Uterus (tissue), 2 donors: ENCODE data around the gene GPR68.

Source experiments
- POLR2A ChIP-seq, 2 donors: fragments of 450-650 bp; IDR thresholded peaks; one replicate each; pipeline ENCODE4 v1.6.1; 2016; ENCODE audit warnings: antibody characterized with exemption in 2 of 2, mild to moderate bottlenecking in 1 of 2, moderate library complexity in 1 of 2
- TF ChIP-seq, protein P1 (sequence below), 4 experiments: fragments of 200-600 bp in 2 of 4; fragments of 450-650 bp in 2 of 4; sonication (generic) in 2 of 4; IDR thresholded peaks; one replicate each; pipeline ENCODE4 v1.5.1; 2016 to 2019; ENCODE audit warnings: antibody characterized with exemption in 4 of 4, mild to moderate bottlenecking in 2 of 4, moderate library complexity in 1 of 4

DNA sequence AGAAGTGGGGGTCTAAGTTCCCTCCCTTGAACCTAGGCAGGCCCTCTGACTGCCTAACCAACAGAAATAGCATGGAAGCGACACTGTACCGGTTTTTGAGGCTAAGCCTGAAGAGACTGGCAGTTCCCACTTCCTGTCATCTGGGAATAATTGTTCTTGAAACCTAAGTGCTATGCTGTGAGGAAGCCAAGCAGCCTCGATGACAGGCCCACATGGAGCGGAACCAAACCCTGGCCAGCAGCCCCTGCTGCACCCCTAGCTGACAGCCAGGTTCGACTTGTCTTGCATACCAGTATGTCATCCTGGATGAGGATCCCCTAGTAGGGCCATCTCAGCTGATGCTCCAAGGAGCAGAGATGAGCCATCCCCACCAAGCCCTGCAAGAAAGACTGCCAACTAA, 6.4 kb upstream of the GPR68 start:
- TF ChIP-seq, protein P1, sequence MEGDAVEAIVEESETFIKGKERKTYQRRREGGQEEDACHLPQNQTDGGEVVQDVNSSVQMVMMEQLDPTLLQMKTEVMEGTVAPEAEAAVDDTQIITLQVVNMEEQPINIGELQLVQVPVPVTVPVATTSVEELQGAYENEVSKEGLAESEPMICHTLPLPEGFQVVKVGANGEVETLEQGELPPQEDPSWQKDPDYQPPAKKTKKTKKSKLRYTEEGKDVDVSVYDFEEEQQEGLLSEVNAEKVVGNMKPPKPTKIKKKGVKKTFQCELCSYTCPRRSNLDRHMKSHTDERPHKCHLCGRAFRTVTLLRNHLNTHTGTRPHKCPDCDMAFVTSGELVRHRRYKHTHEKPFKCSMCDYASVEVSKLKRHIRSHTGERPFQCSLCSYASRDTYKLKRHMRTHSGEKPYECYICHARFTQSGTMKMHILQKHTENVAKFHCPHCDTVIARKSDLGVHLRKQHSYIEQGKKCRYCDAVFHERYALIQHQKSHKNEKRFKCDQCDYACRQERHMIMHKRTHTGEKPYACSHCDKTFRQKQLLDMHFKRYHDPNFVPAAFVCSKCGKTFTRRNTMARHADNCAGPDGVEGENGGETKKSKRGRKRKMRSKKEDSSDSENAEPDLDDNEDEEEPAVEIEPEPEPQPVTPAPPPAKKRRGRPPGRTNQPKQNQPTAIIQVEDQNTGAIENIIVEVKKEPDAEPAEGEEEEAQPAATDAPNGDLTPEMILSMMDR (IDR thresholded peaks at IDR 0.05), result no peak
- TF ChIP-seq POLR2A (IDR thresholded peaks at IDR 0.05), result no peak
